H1 (cell line): ENCODE results near the gene TRAF3IP3. TPM values are rescaled to one million over a fixed set of nuclear protein-coding genes. Genes with fewer than 3 reads are reported as not detected.

Source experiments
- CHD7 ChIP-seq: fragments of 300-600 bp; sonication (generic); IDR thresholded peaks from 2 replicates; pipeline ENCODE4 v1.7.1; 2012; ENCODE audit warnings: low read length, moderate library complexity, mild to moderate bottlenecking, inconsistent platforms; ENCODE audit not compliant: insufficient replicate concordance
- USF2 ChIP-seq: IDR thresholded peaks from 2 replicates; pipeline ENCODE4 v1.6.1; 2011; ENCODE audit warnings: low read length, improper control_type of control experiment
- ZNF274 ChIP-seq: IDR thresholded peaks from 2 replicates; pipeline ENCODE4 v1.7.0; 2012; ENCODE audit warnings: low read length, borderline replicate concordance; ENCODE audit errors: extremely low read depth
- polyA plus RNA-seq, 7 experiments: library from polyadenylated mRNA; depleted of rRNA in 3 of 7; stranded (reverse) in 5 of 7; unstranded in 2 of 7; fragments of >200 nt in 5 of 7; fragments of 200-250 nt in 2 of 7; gene quantifications; 1 replicate in 5 of 7; 2 replicates in 1 of 7; 4 replicates in 1 of 7; pipeline versions ENCODE4 v1.2.1 to v1.2.3, GENCODE V29; 2011 to 2013; ENCODE audit warnings: missing spikeins in 2 of 7, mixed read lengths in 2 of 7
- total RNA-seq: library from RNA; stranded (reverse); fragmentation: NEBNext Ultra II Directional; extraction: Animal tissue kit (Norgen Biotek cat#: 25700); gene quantifications from 2 replicates; pipeline ENCODE4 v1.2.1, GENCODE V29; 2021

TRAF3IP3 gene
- total and polyA plus RNA-seq, 2 of the 8 experiments (the other 6 are each of a cell fraction or from before 2014, with no cell fraction given): not detected

GRCh38 chr1:209749670-209750323 lies 6.1 kb upstream of the TRAF3IP3 start (continued):
- TF ChIP-seq ZNF274: no peak
- TF ChIP-seq CHD7: no peak
- no peak for TF ChIP-seq USF2
